Activated CD8-positive, alpha-beta memory T cell treated with anti-CD3 and anti-CD28 coated beads, Interleukin-2, amount 50 U/mL, for 1 hour (primary cell): ENCODE data around the gene HTR1D.
"Not testable (repeated sequence)": the region's sequence is repeated elsewhere in the genome, so short reads cannot be mapped to it uniquely, and the experiment has no call there.

Experiments
- DNase-seq: peaks from one replicate; pipeline ENCODE4 v3.0.0-alpha.2; 2020; ENCODE audit errors: extremely low read depth

The HTR1D gene, protein sequence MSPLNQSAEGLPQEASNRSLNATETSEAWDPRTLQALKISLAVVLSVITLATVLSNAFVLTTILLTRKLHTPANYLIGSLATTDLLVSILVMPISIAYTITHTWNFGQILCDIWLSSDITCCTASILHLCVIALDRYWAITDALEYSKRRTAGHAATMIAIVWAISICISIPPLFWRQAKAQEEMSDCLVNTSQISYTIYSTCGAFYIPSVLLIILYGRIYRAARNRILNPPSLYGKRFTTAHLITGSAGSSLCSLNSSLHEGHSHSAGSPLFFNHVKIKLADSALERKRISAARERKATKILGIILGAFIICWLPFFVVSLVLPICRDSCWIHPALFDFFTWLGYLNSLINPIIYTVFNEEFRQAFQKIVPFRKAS

DNA sequence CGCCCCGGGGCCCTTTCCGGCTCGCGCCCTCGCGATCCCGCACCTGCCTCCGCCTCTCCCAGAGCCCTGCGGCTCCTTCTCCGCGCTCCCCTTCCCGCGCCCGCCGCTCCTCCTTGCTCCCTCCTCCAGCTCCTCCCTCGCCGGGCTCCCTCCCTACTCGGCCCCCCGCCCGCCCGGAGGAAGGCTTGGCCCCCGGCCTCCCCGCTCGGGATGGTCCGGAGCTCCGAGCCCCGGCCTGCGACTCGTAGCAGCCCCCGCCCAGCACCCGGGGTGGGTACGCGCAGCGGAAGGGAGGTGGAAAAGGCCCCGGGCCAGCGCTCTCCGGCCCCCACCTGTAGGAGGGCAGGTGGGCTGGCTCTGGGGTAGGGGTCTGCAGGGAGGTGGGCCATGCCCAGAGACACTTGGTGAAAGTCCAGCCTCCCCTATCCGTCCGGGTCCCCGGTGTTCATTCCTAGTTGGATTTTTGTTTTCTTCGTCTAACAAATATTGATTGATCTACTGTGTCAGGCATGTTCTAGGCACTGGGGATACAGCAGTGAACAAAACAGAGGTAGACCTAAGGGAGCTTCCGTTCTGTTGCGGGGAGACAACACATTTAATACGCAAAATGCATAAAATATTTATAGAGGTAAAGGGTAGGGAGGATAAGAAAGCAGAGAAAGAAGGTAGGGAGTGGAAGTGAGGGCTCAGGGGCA is at the start of gene HTR1D:
TSS of gene HTR1D (minus strand) at position 82 of the 695 bp plus-strand sequence. CDS start 23,283 bp downstream, outside the sequence.
- DNase-seq = no peak

- DNase-seq = no peak
These were observed 46.1 kb upstream of the HTR1D start for GRCh38 chr1:23263380-23263887.

GRCh38 chr1:23258082-23258481 is 40.8 kb upstream of the HTR1D start:
- DNase-seq = not testable (repeated sequence)

DNA sequence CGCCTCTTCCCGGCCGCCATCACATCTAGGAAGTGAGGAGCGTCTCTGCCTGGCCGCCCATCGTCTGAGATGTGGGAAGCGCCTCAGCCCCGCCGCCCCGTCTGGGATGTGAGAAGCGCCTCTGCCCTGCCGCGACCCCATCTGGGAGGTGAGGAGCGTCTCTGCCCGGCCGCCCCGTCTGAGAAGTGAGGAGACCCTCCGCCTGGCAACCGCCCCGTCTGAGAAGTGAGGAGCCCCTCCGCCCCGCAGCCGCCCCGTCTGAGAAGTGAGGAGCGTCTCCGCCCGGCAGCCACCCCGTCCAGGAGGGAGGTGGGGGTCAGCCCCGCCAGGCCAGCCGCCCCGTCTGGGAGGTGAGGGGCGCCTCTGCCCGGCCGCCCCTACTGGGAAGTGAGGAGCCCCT is 40.1 kb upstream of the HTR1D start:
- DNase-seq = not testable (repeated sequence)

GRCh38 chr1:23254584-23254983 is 37.3 kb upstream of the HTR1D start:
- no peak for DNase-seq

- no peak for DNase-seq
These were observed 34.5 kb upstream of the HTR1D start for GRCh38 chr1:23251812-23252211.

DNA sequence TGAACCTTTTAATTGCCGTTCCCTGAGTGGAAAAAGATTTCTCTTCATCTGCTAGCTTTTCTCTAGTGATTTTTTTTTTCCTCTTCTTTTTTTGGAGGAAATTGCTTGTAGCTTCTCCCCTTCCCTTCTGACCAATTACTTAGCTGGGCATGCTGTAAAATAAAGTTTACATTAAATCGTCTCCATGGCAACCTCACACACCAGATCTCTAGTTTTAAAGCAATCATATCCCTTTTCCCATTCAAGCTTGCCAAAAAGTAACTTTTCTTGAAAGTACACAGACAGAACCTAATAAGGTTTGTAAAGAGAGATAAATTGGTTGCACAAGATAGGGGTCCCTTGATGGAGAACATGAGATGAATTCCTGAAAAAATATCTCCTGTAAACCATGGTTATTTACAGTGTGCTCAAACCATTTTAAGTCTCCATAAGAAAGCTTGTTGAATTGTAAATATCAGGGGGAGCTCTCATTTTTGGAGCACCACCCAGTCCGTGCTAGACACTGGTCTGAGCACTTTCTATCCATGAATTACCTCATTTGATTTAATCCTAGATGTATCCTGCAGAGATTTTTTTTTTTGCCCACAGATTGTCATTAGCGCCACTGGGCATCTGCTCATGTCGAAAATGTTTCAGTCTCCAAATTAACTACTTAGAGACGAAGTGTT is 32.6 kb upstream of the HTR1D start:
- no peak for DNase-seq

DNA sequence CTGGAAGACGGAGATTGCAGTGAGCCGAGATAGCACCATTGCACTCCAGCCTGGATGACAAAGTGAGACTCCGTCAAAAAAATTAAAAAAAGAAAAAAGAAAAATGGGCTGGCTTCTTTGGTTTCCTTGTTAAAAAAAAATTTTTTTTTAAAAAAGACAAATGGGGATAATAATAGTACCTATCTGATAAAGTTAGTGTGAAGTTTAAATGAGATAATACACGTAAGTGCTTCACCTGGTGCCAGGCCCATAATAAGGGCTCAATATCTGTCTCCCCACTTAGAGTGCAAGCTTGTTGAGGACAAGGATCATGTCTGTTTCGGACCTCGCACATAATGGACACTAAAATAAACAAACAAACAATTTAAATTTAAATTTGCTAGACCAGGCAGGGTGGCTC is 30.0 kb upstream of the HTR1D start:
- DNase-seq = no peak

DNA sequence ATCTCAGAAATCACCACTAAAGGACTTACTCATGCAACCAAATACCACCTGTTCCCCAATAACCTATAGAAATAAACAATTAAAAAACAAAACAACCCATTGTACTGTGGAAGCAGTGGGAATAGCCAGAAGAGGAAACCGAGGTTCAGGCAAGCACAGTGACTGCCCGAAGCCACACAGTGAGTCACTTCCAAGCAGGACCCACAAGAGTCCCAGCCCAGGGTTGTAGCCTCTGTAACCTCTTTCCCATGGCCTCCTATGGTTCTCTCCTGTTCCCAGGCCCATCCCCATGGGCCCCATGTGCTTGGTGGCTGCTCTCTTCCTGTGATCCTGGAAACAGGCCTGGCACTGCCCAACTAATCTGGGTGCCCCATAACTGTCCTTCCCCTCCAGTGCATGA is 29.0 kb upstream of the HTR1D start:
- DNase-seq = no peak

DNA sequence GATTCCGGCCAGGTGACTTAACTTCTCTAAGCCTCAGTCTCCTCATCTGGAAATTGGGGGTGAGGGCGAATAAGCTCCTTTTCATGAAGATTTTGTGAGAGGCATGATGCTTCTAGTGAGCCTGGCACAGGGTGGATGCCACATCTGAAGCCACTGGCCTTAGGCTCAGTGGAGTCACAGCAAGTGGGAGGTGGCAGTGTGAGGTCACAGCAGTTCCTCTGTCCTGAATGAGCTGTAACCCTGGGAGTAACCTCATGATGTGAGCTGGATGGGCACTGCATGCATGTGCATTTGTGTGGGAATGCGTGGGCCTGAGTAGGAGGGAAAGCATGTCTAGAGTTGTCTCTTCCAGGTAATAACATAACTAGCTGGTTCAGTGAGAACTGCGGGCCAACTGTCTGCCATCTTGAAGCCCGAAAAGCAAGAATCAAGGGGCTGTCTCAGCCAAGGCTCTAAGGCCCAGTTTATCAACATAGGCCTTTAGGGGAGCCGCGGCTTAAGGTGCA is 27.0 kb upstream of the HTR1D start:
- DNase-seq = no peak

DNA sequence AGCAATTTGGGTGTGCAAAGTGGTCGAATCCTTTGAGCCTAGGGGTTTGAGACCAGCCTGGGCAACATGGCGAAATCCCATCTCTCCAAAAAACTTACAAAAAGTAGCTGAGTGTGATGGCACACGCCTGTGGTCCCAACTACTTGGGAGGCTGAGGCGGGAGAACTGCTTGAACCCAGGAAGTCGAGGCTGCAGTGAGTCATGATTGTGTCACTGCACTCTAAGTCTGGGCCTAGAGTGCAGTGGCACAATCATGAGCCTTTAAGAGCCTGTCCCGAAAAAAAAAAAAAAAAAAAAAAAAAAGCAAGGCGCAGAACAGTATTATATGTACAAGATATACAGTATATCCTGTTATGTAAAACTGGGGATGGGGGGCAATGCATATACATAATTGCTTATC is 25.1 kb upstream of the HTR1D start:
- DNase-seq = no peak

DNA sequence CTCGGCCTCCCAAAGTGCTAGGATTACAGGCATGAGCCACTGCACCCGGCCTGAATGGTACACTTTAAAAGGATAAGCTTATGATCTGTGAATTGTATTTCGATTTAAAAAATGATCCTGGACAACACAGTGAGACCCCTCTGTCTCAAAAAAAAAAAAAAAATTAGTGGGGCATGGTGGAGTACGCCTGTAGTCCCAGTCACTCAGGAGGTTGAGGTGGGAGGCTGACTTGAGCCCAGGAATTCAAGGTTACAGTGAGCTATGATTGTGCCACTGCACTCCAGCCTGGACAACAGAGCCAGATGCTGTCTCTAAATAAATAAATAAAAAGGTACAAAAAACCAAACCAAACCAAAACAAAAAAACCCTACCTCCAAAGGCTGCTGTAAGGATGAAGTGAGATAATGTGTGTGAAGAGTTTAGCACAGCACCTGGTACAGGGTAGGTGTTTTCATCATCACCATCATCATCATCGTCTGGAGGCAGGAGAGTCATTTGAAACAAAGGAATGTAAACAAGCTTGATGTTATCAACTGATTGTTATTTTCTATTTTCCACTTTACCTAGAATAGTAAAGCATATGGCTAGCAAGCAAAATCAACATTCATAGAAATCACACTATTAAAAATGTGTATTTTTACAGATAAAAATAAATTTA is 22.5 kb upstream of the HTR1D start:
- no peak for DNase-seq

DNA sequence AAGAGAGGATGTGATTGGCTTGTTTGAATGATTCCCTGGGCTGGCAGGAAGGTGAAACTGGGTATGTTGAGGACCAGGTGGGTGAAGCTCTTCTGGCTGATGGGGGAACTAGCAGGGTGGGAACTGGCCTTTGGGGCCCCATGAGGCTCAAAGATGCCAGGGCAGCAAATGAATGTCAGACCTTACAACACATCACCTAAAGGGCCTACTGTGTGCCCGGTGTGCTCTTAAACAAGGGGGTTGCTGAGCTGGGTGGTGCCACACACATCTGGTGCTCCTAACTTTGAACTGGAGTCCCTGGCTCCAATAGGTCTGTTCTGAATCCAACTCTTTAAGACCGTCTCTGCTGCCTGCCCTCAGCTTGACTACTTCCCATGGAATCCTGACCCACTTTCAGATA is 21.3 kb upstream of the HTR1D start:
- DNase-seq = no peak

DNA sequence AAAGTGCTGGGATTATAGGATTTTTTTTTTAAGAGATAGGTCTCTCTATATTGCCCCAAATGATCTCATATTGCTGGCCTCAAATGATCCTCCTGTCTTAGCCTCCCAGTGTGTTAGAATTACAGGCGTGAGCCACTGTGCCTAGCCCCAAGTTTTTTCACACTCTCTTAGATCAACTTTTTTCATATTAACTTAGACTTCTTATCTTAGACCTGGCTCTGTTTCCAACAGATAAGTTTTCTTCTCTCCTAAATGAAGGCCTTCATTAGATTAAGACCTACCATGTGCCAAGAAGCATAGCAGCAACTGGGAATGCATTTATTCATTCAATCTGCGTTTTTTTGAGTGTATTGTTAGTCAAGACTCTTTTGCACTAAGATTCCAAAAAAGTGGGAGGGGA is 20.2 kb upstream of the HTR1D start:
- no peak for DNase-seq

GRCh38 chr1:23227806-23228205 is 10.5 kb upstream of the HTR1D start:
- DNase-seq = no peak

GRCh38 chr1:23224739-23225648 is 7.7 kb upstream of the HTR1D start:
- DNase-seq = no peak

GRCh38 chr1:23223963-23224362 is 6.7 kb upstream of the HTR1D start:
- not testable (repeated sequence) for DNase-seq

GRCh38 chr1:23223490-23223951 is 6.2 kb upstream of the HTR1D start:
- not testable (repeated sequence) for DNase-seq

DNA sequence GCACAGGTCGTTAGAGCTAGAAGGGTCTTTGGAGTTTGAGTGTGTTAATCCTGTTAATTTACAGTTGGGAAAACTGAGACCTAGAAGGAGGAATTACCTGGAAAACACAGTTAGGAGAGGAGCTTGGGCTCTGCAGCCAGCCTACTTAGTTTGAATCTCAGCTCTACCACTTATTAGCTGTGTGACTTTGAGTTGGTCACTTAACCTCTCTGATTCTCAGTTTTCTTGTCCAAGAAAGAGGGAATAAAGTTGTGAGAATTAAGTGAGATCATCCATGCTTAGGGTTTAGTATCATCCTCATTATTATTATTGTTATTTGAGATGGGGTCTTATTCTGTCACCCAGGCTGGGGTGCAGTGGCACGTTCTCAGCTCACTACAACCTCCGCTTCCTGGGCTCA is 5.4 kb upstream of the HTR1D start:
- DNase-seq = no peak

- no peak for DNase-seq
These were observed 5.0 kb upstream of the HTR1D start for GRCh38 chr1:23222331-23222730.

DNA sequence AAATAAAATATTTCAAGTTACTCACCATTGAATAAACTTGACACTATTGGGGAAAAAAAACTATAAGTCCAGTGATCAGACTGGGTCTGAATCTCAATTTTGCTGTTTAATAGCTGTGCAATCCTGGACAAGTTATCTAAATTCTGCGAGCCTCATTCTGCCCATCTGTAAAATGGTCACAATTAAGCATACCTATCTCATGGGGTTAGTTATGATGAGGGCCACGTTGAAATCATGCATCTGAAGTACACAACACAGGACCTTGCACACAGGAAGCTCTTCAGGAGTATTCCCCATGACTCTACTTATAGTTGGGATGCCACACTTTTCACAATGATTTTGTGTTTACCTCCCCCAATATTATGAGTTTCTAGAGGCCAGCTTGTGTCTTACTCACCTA is 3.8 kb upstream of the HTR1D start:
- DNase-seq = no peak
